ENCODE results near the gene SAMD11.
"Not testable (repeated sequence)": the region's sequence is repeated elsewhere in the genome, so short reads cannot be mapped to it uniquely, and the experiment has no call there.

- not testable (repeated sequence) for TF ChIP-seq POLR2A, CTCF, EP300 (IDR thresholded peaks at IDR 0.05)
Measured at GRCh38 chr1:976791-977190, 53.1 kb downstream of the SAMD11 start.
